ENCODE results near the gene FGD2.

GRCh38 chr6:37077191-37077904 lies 71.9 kb downstream of the FGD2 start:
- TF ChIP-seq ZNF565 (CRISPR knock-in tag; conservative IDR thresholded peaks at IDR 0.05; ENCODE audit: low read depth) (no peak), SNAI2 (CRISPR knock-in tag; IDR thresholded peaks at IDR 0.05) (no peak), ARNTL (CRISPR knock-in tag; IDR thresholded peaks at IDR 0.05; ENCODE audit: borderline replicate concordance, low read depth) (no peak), TSHZ2 (CRISPR knock-in tag; IDR thresholded peaks at IDR 0.05) (no peak), PPARA (CRISPR knock-in tag; IDR thresholded peaks at IDR 0.05; ENCODE audit: borderline replicate concordance) (no peak), ESRRG (CRISPR knock-in tag; IDR thresholded peaks at IDR 0.05) (no peak), PATZ1 (CRISPR knock-in tag; IDR thresholded peaks at IDR 0.05; ENCODE audit: borderline replicate concordance) (no peak), OSR1 (CRISPR knock-in tag; IDR thresholded peaks at IDR 0.05) (no peak), ZFP30 (CRISPR knock-in tag; IDR thresholded peaks at IDR 0.05) (no peak)
